Bronchial smooth muscle cell (primary cell): ENCODE data around the gene PNPLA6. TPM values are rescaled to one million over a fixed set of nuclear protein-coding genes. Genes with fewer than 3 reads are reported as not detected.

Experiments
- total RNA-seq: library from RNA; depleted of rRNA; stranded (reverse); fragments of >200 nt; gene quantifications from 2 replicates; pipeline ENCODE4 v1.2.1, GENCODE V29; 2014

The PNPLA6 gene
- 61.3 and 67.9 TPM in 2 replicates for total RNA-seq

DNA sequence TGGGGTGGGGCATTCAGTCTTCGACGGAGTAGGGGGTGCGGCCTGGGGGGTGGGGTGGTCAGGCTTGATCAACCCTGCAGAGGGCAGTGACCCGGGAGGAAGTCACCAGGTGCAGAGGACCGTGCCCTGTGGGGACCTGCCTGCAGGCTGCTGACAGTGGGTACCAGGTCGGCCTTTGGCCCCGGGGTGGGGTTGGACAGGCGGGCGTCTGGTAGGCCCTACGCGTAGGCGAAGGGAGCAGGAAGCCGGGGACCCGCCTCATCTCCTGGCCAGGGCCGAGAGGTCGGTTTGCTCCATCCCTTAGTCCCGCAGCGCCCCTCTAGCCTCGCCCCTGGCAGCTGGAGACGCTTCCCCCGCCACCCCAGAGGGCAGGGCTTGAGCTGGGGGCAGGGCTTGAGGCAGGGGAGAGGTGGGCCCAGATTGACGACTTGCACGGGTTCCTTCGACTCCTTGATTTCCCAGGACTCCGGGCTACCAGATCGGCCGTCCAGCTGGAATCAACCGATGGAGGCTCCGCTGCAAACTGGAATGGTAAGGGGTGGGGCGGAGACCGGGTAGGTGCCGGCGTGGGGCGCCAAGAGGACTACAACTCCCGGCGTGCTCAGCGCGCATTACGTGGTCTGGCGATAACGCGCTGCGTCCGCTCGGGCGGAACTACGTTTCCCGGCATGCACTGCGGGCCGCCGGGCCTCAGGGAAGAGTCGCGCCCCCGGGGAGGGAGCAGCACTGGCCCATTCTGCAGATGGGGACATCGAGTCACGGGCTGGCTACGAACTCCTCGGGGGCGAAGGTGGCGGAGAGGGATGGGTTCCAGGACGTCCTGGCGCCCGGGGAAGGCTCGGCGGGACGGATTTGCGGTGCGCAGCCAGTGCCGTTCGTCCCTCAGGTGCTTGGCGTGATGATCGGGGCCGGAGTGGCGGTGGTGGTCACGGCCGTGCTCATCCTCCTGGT is at the start of gene PNPLA6:
Gene PNPLA6 (plus strand): TSS at position 671 of the 951 bp plus-strand sequence. CDS start 72 bp downstream, at position 743.

GRCh38 chr19:7488736-7489353 is 46.7 kb upstream of the PNPLA6 start, which contains the start of gene PEX11G:
Gene PEX11G (minus strand): TSS chr19:7489035. CDS start chr19:7489010, 25 bp downstream.

GRCh38 chr19:7515645-7516151 is 19.8 kb upstream of the PNPLA6 start, which contains the start of gene ZNF358:
Gene ZNF358 (plus strand): TSS chr19:7516103. CDS start chr19:7519243, 3,140 bp downstream.

DNA sequence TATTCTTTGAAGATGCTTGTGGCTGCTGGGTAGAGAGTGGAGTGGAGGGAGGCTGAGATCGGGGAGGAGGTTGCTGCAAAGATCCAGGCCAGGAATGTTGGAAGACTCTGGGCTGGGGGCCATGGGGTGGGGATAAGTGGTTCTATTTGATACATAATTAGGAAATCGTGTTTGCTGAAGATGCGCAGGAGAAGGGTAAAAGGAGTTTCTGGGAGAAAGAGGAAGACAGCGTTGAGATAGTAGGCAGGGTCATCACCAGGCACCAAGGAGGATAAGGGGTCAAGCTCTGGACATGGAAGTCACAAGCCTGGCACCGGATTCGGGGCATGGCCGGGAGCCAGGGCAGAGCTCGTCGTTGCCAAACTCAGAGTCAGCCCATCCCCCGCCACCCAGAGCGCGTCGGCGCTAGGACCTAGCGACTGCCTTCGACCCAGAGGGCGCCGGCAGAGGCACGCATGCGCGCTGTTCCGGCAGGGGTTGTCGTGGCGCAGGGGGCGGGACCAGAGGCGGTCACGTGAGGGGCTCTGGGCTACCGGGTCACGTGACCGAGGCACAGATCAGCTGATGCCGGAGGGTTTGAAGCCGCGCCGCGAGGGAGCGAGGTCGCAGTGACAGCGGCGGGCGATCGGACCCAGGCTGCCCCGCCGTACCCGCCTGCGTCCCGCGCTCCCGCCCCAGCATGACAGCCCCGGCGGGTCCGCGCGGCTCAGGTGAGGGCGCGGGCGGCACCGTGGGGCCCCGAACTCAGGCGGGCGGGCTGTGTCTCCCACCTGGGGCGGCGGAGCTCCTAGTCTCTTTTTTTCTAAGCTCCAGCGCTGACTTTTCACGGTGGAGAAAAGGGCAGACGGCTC is 13.2 kb upstream of the PNPLA6 start, which contains the start of gene MCOLN1:
Gene MCOLN1 (plus strand): TSS at position 553 of the 851 bp plus-strand sequence. CDS start 127 bp downstream, at position 680.

DNA sequence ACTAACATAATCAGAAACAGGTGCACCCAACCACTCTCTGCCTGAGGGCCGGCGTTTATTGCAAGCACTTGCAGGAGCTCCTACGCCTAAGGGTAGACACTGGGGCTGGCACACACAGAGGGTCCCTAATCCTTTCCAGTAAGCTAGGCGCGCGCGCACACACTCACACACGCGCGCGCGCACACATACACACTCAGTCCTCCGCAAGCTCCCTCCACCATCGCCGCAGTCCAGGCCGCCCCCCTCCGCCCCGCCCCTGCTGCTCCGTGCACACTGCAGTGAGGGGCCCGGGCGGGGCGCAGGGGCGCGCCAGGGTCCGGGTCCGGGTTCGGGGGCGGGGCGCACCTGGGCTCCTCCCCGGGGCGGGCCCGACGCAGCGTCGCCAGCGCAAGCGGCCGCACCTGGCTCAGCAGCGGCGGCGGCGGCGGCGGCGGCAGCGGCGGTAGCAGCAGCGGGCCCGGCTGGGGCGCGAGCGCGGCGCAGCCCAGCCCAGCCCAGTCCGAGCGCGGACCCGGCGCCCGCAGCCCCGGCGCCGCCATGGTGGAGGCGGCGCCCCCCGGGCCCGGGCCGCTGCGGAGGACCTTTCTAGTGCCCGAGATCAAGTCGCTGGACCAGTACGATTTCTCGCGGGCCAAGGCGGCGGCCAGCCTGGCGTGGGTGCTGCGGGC is 60.1 kb downstream of the PNPLA6 start, which contains the start of gene CAMSAP3:
Gene CAMSAP3 (plus strand): TSS at position 398 of the 668 bp plus-strand sequence. CDS start 140 bp downstream, at position 538.

Other genes starting within 250 kb of the PNPLA6 start
- gene INSR, start 241.3 kb upstream of the PNPLA6 start, total RNA-seq = 14.7 and 35.8 TPM in 2 replicates
- gene ARHGEF18, start 186.8 kb upstream of the PNPLA6 start, total RNA-seq = 25.2 and 32.6 TPM in 2 replicates
- gene PEX11G, start 46.7 kb upstream of the PNPLA6 start, total RNA-seq = 2.4 and 4.7 TPM in 2 replicates
- 9.1 and 9.5 TPM in 2 replicates for gene ZNF358, start 19.6 kb upstream of the PNPLA6 start, total RNA-seq
- 5.2 and 9.4 TPM in 2 replicates for gene MCOLN1, start 13.1 kb upstream of the PNPLA6 start, total RNA-seq
- not detected in 2 replicates for gene CAMSAP3, start 60.1 kb downstream of the PNPLA6 start, total RNA-seq
- gene XAB2, start 93.8 kb downstream of the PNPLA6 start, total RNA-seq = 28.1 and 37.0 TPM in 2 replicates
- 43.5 and 58.2 TPM in 2 replicates for gene PET100, start 94.1 kb downstream of the PNPLA6 start, total RNA-seq
- not detected in 2 replicates for gene PCP2, start 98.0 kb downstream of the PNPLA6 start, total RNA-seq
- 0.94 and 16.7 TPM in 2 replicates for gene STXBP2, start 101.4 kb downstream of the PNPLA6 start, total RNA-seq
- gene RETN, start 133.3 kb downstream of the PNPLA6 start, total RNA-seq = not detected in 2 replicates
- not detected in 2 replicates for gene MCEMP1, start 141.4 kb downstream of the PNPLA6 start, total RNA-seq
- gene TRAPPC5, start 145.1 kb downstream of the PNPLA6 start, total RNA-seq = 118 and 218 TPM in 2 replicates
- not detected in 2 replicates for gene FCER2, start 166.4 kb downstream of the PNPLA6 start, total RNA-seq
- gene CLEC4G, start 196.4 kb downstream of the PNPLA6 start, total RNA-seq = not detected in 2 replicates
- gene CD209, start 211.8 kb downstream of the PNPLA6 start, total RNA-seq = not detected in 2 replicates
- not detected in 2 replicates for gene CLEC4M, start 227.5 kb downstream of the PNPLA6 start, total RNA-seq